ENCODE data around the gene RPL28. TPM values are rescaled to one million over a fixed set of nuclear protein-coding genes. Genes with fewer than 3 reads are reported as not detected.

The RPL28 gene
- total RNA-seq, 1 donor from 2014 or later = 1,166 TPM

- Histone ChIP-seq H3K27ac (peak overlapping the region; percentile 96), H3K4me3 (peak overlapping the region; percentile 70 to 76), H3K9me3 (no peaks in the 10 kb centered on the region), H3K27me3 (no peaks in the 10 kb centered on the region), H3K4me1 (peaks cover 58% of the 10 kb centered on the region), H3K36me3 (peaks cover 0 to 30% of the 10 kb centered on the region in 2 donors)
- intact Hi-C loops (cut with DNase I) = loop anchor here (2.0 kb wide), 1 partner anchor 44 kb away; no protein-coding TSS in a partner anchor
- DNase-seq (ENCODE audit: extremely low spot score in 2 of 2) = peak in 1 of 2 donors; percentile 98
- TF ChIP-seq CTCF (IDR thresholded peaks at IDR 0.05) (no peak), POLR2A (IDR thresholded peaks at IDR 0.05) (peak in 1 of 2 donors; percentile 5), POLR2AphosphoS5 (IDR thresholded peaks at IDR 0.05; ENCODE audit: insufficient read depth in 1 of 2, low read depth in 1 of 2) (no peak)
Observed at GRCh38 chr19:55384920-55385723, 610 bp upstream of the RPL28 start.

GRCh38 chr19:55386493-55386971 lies 800 bp downstream of the RPL28 start:
- no peaks in the 10 kb centered on the region for H3K27me3 ChIP-seq
- H3K27ac ChIP-seq = peak overlapping the region; percentile 96
- peaks cover 63% of the 10 kb centered on the region for H3K4me1 ChIP-seq
- TF ChIP-seq POLR2A (IDR thresholded peaks at IDR 0.05) (no peak), POLR2AphosphoS5 (IDR thresholded peaks at IDR 0.05; ENCODE audit: insufficient read depth in 1 of 2, low read depth in 1 of 2) (no peak), CTCF (IDR thresholded peaks at IDR 0.05) (no peak)
- peak overlapping the region; percentile 70 to 76 for H3K4me3 ChIP-seq
- no peak for DNase-seq (ENCODE audit: extremely low spot score in 2 of 2)
- peaks cover 0 to 31% of the 10 kb centered on the region in 2 donors for H3K36me3 ChIP-seq
- no peaks in the 10 kb centered on the region for H3K9me3 ChIP-seq
- intact Hi-C loops (cut with DNase I) = no loop called here

GRCh38 chr19:55387736-55388497 lies 2.2 kb downstream of the RPL28 start:
- no peak for DNase-seq (ENCODE audit: extremely low spot score in 2 of 2)
- Histone ChIP-seq H3K36me3 (peaks cover 0 to 34% of the 10 kb centered on the region in 2 donors), H3K4me1 (peaks cover 62% of the 10 kb centered on the region), H3K27me3 (no peaks in the 10 kb centered on the region), H3K27ac (no peak overlapping the region), H3K4me3 (peak overlapping the region; percentile 23 to 76), H3K9me3 (no peaks in the 10 kb centered on the region)
- intact Hi-C loops (cut with DNase I) = no loop called here
- no peak for TF ChIP-seq POLR2A (IDR thresholded peaks at IDR 0.05)
- TF ChIP-seq CTCF (IDR thresholded peaks at IDR 0.05) = no peak
- no peak for TF ChIP-seq POLR2AphosphoS5 (IDR thresholded peaks at IDR 0.05; ENCODE audit: insufficient read depth in 1 of 2, low read depth in 1 of 2)

GRCh38 chr19:55389386-55390317 lies 3.9 kb downstream of the RPL28 start:
- intact Hi-C loops (cut with DNase I) = no loop called here
- no peak overlapping the region for H3K27ac ChIP-seq
- no peak overlapping the region for H3K4me3 ChIP-seq
- H3K27me3 ChIP-seq = no peaks in the 10 kb centered on the region
- no peak for DNase-seq (ENCODE audit: extremely low spot score in 2 of 2)
- H3K4me1 ChIP-seq = peaks cover 51% of the 10 kb centered on the region
- no peaks in the 10 kb centered on the region for H3K9me3 ChIP-seq
- no peak for TF ChIP-seq POLR2AphosphoS5 (IDR thresholded peaks at IDR 0.05; ENCODE audit: insufficient read depth in 1 of 2, low read depth in 1 of 2)
- TF ChIP-seq POLR2A (IDR thresholded peaks at IDR 0.05) = no peak
- TF ChIP-seq CTCF (IDR thresholded peaks at IDR 0.05) = no peak
- peaks cover 0 to 34% of the 10 kb centered on the region in 2 donors for H3K36me3 ChIP-seq

Data from vagina (tissue), 2 donors.